OCI-LY1 (cell line): ENCODE data around the gene LRRC1.

ENCODE experiments used
- H2AFZ ChIP-seq: fragments of 200-600 bp; sonication (generic), shearing (Covaris generic); 2 replicates; pipeline ENCODE4 v1.6.0; 2014; ENCODE audit warnings: antibody characterized with exemption, mild to moderate bottlenecking, low read length
- H3F3A ChIP-seq: fragments of 200-600 bp; sonication (generic), shearing (Covaris generic); 2 replicates; pipeline ENCODE4 v1.6.0; 2014; ENCODE audit warnings: mild to moderate bottlenecking, antibody characterized with exemption, low read length, moderate library complexity; ENCODE audit not compliant: insufficient read depth
- H3K27ac ChIP-seq: fragments of 200-600 bp; sonication (generic); 2 replicates; pipeline ENCODE4 v1.5.1; 2014; ENCODE audit warnings: low read length, mixed run types, mild to moderate bottlenecking, low read depth; ENCODE audit not compliant: poor library complexity, severe bottlenecking
- H3K27me3 ChIP-seq: fragments of 200-600 bp; sonication (generic); 2 replicates; pipeline ENCODE4 v1.6.0; 2014; ENCODE audit warnings: antibody characterized with exemption, mild to moderate bottlenecking, low read length, moderate library complexity; ENCODE audit not compliant: insufficient read depth
- H3K36me3 ChIP-seq: fragments of 200-600 bp; sonication (generic); 2 replicates; pipeline ENCODE4 v1.6.1; 2014; ENCODE audit warnings: mild to moderate bottlenecking, antibody characterized with exemption, low read length, moderate library complexity, mixed read lengths; ENCODE audit not compliant: insufficient read depth
- H3K4me1 ChIP-seq: fragments of 200-600 bp; sonication (generic); 2 replicates; pipeline ENCODE4 v1.5.1; 2014; ENCODE audit warnings: mild to moderate bottlenecking, low read length, moderate library complexity; ENCODE audit not compliant: insufficient read depth, severe bottlenecking
- H3K4me2 ChIP-seq: fragments of 200-600 bp; sonication (generic), shearing (Covaris generic); 2 replicates; pipeline ENCODE4 v1.6.1; 2014; ENCODE audit warnings: low read length
- H3K4me3 ChIP-seq: fragments of 200-600 bp; sonication (generic); 2 replicates; pipeline ENCODE4 v1.5.1; 2014; ENCODE audit warnings: low read length, low read depth, mild to moderate bottlenecking, mixed read lengths; ENCODE audit not compliant: poor library complexity, severe bottlenecking
- H3K79me2 ChIP-seq: fragments of 200-600 bp; shearing (Covaris generic); 2 replicates; pipeline ENCODE4 v1.6.1; 2016; ENCODE audit warnings: mixed run types, low read length, mixed read lengths; ENCODE audit not compliant: insufficient read depth
- H3K9ac ChIP-seq: fragments of 200-600 bp; sonication (generic), shearing (Covaris generic); 2 replicates; pipeline ENCODE4 v1.6.1; 2014; ENCODE audit warnings: mild to moderate bottlenecking, low read length, mixed read lengths
- H3K9me2 ChIP-seq: fragments of 200-600 bp; sonication (generic), shearing (Covaris generic); 2 replicates; pipeline ENCODE4 v1.6.1; 2014; ENCODE audit warnings: low read depth, mild to moderate bottlenecking, low read length, mixed read lengths
- H3K9me3 ChIP-seq: fragments of 200-600 bp; shearing (Covaris generic); 2 replicates; pipeline ENCODE4 v1.6.1; 2014; ENCODE audit warnings: low read length, mixed read lengths
- H4K20me1 ChIP-seq: fragments of 200-600 bp; sonication (generic), shearing (Covaris generic); 2 replicates; pipeline ENCODE4 v1.6.0; 2016; ENCODE audit warnings: mild to moderate bottlenecking, low read length; ENCODE audit not compliant: insufficient read depth
- CTCF ChIP-seq: fragments of 200-600 bp; sonication (generic), shearing (Covaris generic); IDR thresholded peaks from 2 replicates; pipeline ENCODE4 v1.5.1; 2017; ENCODE audit warnings: mild to moderate bottlenecking, antibody characterized with exemption, low read length, moderate library complexity, mixed read lengths
- EZH2 ChIP-seq: fragments of 200-600 bp; sonication (generic), shearing (Covaris generic); IDR thresholded peaks from 2 replicates; pipeline ENCODE4 v1.8.0; 2017; ENCODE audit warnings: borderline replicate concordance, mixed run types, mild to moderate bottlenecking, antibody characterized with exemption, low read length, moderate library complexity, mixed read lengths

Gene LRRC1

GRCh38 chr6:53767941-53768340 lies 26.9 kb upstream of the LRRC1 start:
- no peaks in the 10 kb centered on the region for H3K4me1 ChIP-seq
- H3K4me3 ChIP-seq, result no peak overlapping the region
- no peaks in the 10 kb centered on the region for H3K27me3 ChIP-seq
- no peak overlapping the region for H3K27ac ChIP-seq
- H3K9me2 ChIP-seq, result no peaks in the 10 kb centered on the region
- no peaks in the 10 kb centered on the region for H3F3A ChIP-seq
- TF ChIP-seq CTCF, result no peak
- TF ChIP-seq EZH2, result no peak
- H2AFZ ChIP-seq, result no peak overlapping the region
- H3K79me2 ChIP-seq, result no peaks in the 10 kb centered on the region
- H3K4me2 ChIP-seq, result no peak overlapping the region
- H4K20me1 ChIP-seq, result no peaks in the 10 kb centered on the region
- H3K9me3 ChIP-seq, result no peaks in the 10 kb centered on the region
- H3K36me3 ChIP-seq, result no peaks in the 10 kb centered on the region
- H3K9ac ChIP-seq, result no peak overlapping the region

DNA sequence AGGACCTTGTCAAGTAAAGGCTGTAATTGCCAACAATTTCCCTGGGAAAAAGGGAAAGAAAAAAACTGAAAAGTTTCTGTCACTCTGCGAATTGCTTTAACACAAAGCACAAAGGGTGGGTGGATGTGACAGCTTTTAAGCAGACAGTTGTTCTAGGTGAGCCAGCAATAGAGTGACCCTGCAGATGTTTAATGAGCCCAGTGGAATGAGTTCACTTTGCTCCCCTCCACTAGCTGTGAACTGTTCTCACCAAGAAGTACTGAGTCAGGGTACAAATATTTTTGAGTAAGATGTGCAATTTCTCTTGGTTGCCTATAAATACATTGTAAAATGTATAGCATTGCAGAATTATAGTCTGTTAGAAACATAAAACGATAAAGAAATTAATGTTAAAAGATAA lies 26.2 kb upstream of the LRRC1 start:
- H3K4me2 ChIP-seq, result no peak overlapping the region

DNA sequence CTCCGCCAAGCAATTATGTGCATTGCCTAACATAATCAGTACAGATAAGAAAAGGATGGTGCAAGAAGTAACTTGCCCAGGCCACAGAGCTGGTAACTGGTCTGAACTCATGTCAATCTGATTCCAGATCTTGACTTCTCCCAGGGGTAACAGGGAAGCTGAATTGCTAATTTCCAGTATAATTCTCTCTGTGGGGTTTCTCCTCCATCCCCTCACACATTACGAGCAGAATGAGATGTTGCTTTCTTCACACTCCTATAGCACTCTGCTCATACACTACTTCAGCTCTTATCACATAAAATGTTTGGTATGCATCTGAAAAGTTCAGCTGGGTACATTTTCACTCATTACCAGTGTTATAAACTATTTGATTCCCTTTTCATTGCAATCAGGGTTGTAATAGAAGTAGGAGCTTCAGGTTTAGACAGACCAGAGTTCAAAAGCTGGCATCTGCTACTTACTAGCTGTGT lies 24.0 kb upstream of the LRRC1 start:
- Histone ChIP-seq H3K9ac (no peak overlapping the region), H3K4me2 (no peak overlapping the region), H3K9me3 (no peaks in the 10 kb centered on the region), H3K27ac (no peak overlapping the region), H3F3A (no peaks in the 10 kb centered on the region), H3K9me2 (no peaks in the 10 kb centered on the region), H2AFZ (no peak overlapping the region), H3K79me2 (no peaks in the 10 kb centered on the region), H3K36me3 (no peaks in the 10 kb centered on the region), H3K4me3 (no peak overlapping the region), H3K4me1 (no peaks in the 10 kb centered on the region), H4K20me1 (no peaks in the 10 kb centered on the region), H3K27me3 (no peaks in the 10 kb centered on the region)
- TF ChIP-seq EZH2, result no peak
- no peak for TF ChIP-seq CTCF

More for the DNA sequence above, 26.2 kb upstream of the LRRC1 start:
- Histone ChIP-seq H4K20me1 (no peaks in the 10 kb centered on the region), H3K4me1 (no peaks in the 10 kb centered on the region), H3K9me3 (no peaks in the 10 kb centered on the region), H3K4me3 (no peak overlapping the region), H3K27me3 (no peaks in the 10 kb centered on the region), H3K36me3 (no peaks in the 10 kb centered on the region), H3K79me2 (no peaks in the 10 kb centered on the region), H3F3A (no peaks in the 10 kb centered on the region), H3K27ac (no peak overlapping the region), H3K9me2 (no peaks in the 10 kb centered on the region), H3K9ac (no peak overlapping the region), H2AFZ (no peak overlapping the region)
- TF ChIP-seq CTCF (no peak), EZH2 (no peak)
